ENCODE results near the gene NARS2.

The NARS2 gene

GRCh38 chr11:78446210-78446609, 128.5 kb downstream of the NARS2 start:
- Histone ChIP-seq H3K27ac (ENCODE audit: low read length, poor library complexity, severe bottlenecking) (no peak overlapping the region), H3K4me1 (ENCODE audit: control insufficient read depth, insufficient read depth, low read depth, low read length) (no peaks in the 10 kb centered on the region), H3K36me3 (ENCODE audit: control insufficient read depth in 1 of 2, insufficient read depth in 2 of 2, low read depth in 1 of 2, low read length in 2 of 2) (peaks cover 3 to 10% of the 10 kb centered on the region in 2 experiments), H3K27me3 (ENCODE audit: control insufficient read depth in 1 of 2, insufficient read depth in 1 of 2, low read length in 2 of 2) (no peaks in the 10 kb centered on the region), H3K9me3 (ENCODE audit: control insufficient read depth, low read length) (no peaks in the 10 kb centered on the region), H3K4ac (ENCODE audit: low read depth in 1 of 2, low read length in 2 of 2) (no peak overlapping the region), H2BK15ac (ENCODE audit: low read depth, poor library complexity, severe bottlenecking) (no peak overlapping the region), H3K4me2 (ENCODE audit: low read length, poor library complexity, severe bottlenecking) (no peak overlapping the region), H2BK120ac (ENCODE audit: low read depth, low read length) (no peak overlapping the region), H3K18ac (ENCODE audit: low read depth in 1 of 2, low read length in 2 of 2) (no peak overlapping the region), H3K4me3 (ENCODE audit: insufficient read depth in 1 of 2, low read depth in 1 of 2, low read length in 2 of 2) (no peak overlapping the region), H4K91ac (ENCODE audit: low read length) (no peak overlapping the region), H3K9ac (ENCODE audit: low read length) (no peak overlapping the region), H2BK5ac (ENCODE audit: low read depth, low read length, poor library complexity, severe bottlenecking) (no peak overlapping the region), H2AK5ac (ENCODE audit: low read length, severe bottlenecking) (no peak overlapping the region), H3K79me1 (replicated peaks; ENCODE audit: low read length, poor library complexity, severe bottlenecking) (peaks cover 2% of the 10 kb centered on the region), H3K23ac (ENCODE audit: low read length in 2 of 2) (no peak overlapping the region), H2AFZ (ENCODE audit: low read depth, low read length) (no peak overlapping the region), H2BK12ac (ENCODE audit: low read length in 2 of 2) (no peak overlapping the region), H4K8ac (ENCODE audit: low read length) (no peak overlapping the region), H3K14ac (ENCODE audit: low read length in 2 of 2) (no peak overlapping the region)
- no peak for DNase-seq

GRCh38 chr11:78444726-78445125, 129.9 kb downstream of the NARS2 start:
- Histone ChIP-seq H4K8ac (ENCODE audit: low read length) (no peak overlapping the region), H3K27me3 (ENCODE audit: control insufficient read depth in 1 of 2, insufficient read depth in 1 of 2, low read length in 2 of 2) (no peaks in the 10 kb centered on the region), H2BK12ac (ENCODE audit: low read length in 2 of 2) (no peak overlapping the region), H3K4ac (ENCODE audit: low read depth in 1 of 2, low read length in 2 of 2) (no peak overlapping the region), H2BK5ac (ENCODE audit: low read depth, low read length, poor library complexity, severe bottlenecking) (no peak overlapping the region), H4K91ac (ENCODE audit: low read length) (no peak overlapping the region), H3K4me3 (ENCODE audit: insufficient read depth in 1 of 2, low read depth in 1 of 2, low read length in 2 of 2) (no peak overlapping the region), H3K79me1 (replicated peaks; ENCODE audit: low read length, poor library complexity, severe bottlenecking) (peaks cover 2% of the 10 kb centered on the region), H3K4me1 (ENCODE audit: control insufficient read depth, insufficient read depth, low read depth, low read length) (no peaks in the 10 kb centered on the region), H2BK120ac (ENCODE audit: low read depth, low read length) (no peak overlapping the region), H2BK15ac (ENCODE audit: low read depth, poor library complexity, severe bottlenecking) (no peak overlapping the region), H3K9me3 (ENCODE audit: control insufficient read depth, low read length) (no peaks in the 10 kb centered on the region), H3K14ac (ENCODE audit: low read length in 2 of 2) (no peak overlapping the region), H3K4me2 (ENCODE audit: low read length, poor library complexity, severe bottlenecking) (no peak overlapping the region), H3K36me3 (ENCODE audit: control insufficient read depth in 1 of 2, insufficient read depth in 2 of 2, low read depth in 1 of 2, low read length in 2 of 2) (peaks cover 3 to 10% of the 10 kb centered on the region in 2 experiments), H3K23ac (ENCODE audit: low read length in 2 of 2) (no peak overlapping the region), H3K27ac (ENCODE audit: low read length, poor library complexity, severe bottlenecking) (no peak overlapping the region), H3K9ac (ENCODE audit: low read length) (no peak overlapping the region), H2AFZ (ENCODE audit: low read depth, low read length) (no peak overlapping the region), H2AK5ac (ENCODE audit: low read length, severe bottlenecking) (no peak overlapping the region), H3K18ac (ENCODE audit: low read depth in 1 of 2, low read length in 2 of 2) (no peak overlapping the region)
- 100% methylated on average over 1 of the region's 1 CpG for WGBS
- no peak for DNase-seq

- Histone ChIP-seq H4K8ac (ENCODE audit: low read length) (no peak overlapping the region), H3K18ac (ENCODE audit: low read depth in 1 of 2, low read length in 2 of 2) (no peak overlapping the region), H2BK15ac (ENCODE audit: low read depth, poor library complexity, severe bottlenecking) (no peak overlapping the region), H2AFZ (ENCODE audit: low read depth, low read length) (no peak overlapping the region), H3K9me3 (ENCODE audit: control insufficient read depth, low read length) (no peaks in the 10 kb centered on the region), H3K79me1 (replicated peaks; ENCODE audit: low read length, poor library complexity, severe bottlenecking) (no peaks in the 10 kb centered on the region), H3K23ac (ENCODE audit: low read length in 2 of 2) (no peak overlapping the region), H3K4ac (ENCODE audit: low read depth in 1 of 2, low read length in 2 of 2) (no peak overlapping the region), H3K4me1 (ENCODE audit: control insufficient read depth, insufficient read depth, low read depth, low read length) (no peaks in the 10 kb centered on the region), H2BK120ac (ENCODE audit: low read depth, low read length) (no peak overlapping the region), H3K4me2 (ENCODE audit: low read length, poor library complexity, severe bottlenecking) (no peak overlapping the region), H3K27me3 (ENCODE audit: control insufficient read depth in 1 of 2, insufficient read depth in 1 of 2, low read length in 2 of 2) (no peaks in the 10 kb centered on the region), H3K14ac (ENCODE audit: low read length in 2 of 2) (no peak overlapping the region), H2BK5ac (ENCODE audit: low read depth, low read length, poor library complexity, severe bottlenecking) (no peak overlapping the region), H2AK5ac (ENCODE audit: low read length, severe bottlenecking) (no peak overlapping the region), H3K4me3 (ENCODE audit: insufficient read depth in 1 of 2, low read depth in 1 of 2, low read length in 2 of 2) (no peak overlapping the region), H3K9ac (ENCODE audit: low read length) (no peak overlapping the region), H4K91ac (ENCODE audit: low read length) (no peak overlapping the region), H3K27ac (ENCODE audit: low read length, poor library complexity, severe bottlenecking) (no peak overlapping the region), H2BK12ac (ENCODE audit: low read length in 2 of 2) (no peak overlapping the region), H3K36me3 (ENCODE audit: control insufficient read depth in 1 of 2, insufficient read depth in 2 of 2, low read depth in 1 of 2, low read length in 2 of 2) (peaks cover 6 to 10% of the 10 kb centered on the region in 2 experiments)
- DNase-seq: no peak
- WGBS: no CpG with 5 or more reads among the region's 4 CpGs
Observed at GRCh38 chr11:78441956-78442355, 132.7 kb downstream of the NARS2 start.

- Histone ChIP-seq H3K36me3 (ENCODE audit: control insufficient read depth in 1 of 2, insufficient read depth in 2 of 2, low read depth in 1 of 2, low read length in 2 of 2) (peaks cover 5 to 10% of the 10 kb centered on the region in 2 experiments), H3K4me3 (ENCODE audit: insufficient read depth in 1 of 2, low read depth in 1 of 2, low read length in 2 of 2) (no peak overlapping the region), H2BK120ac (ENCODE audit: low read depth, low read length) (no peak overlapping the region), H4K91ac (ENCODE audit: low read length) (no peak overlapping the region), H2AFZ (ENCODE audit: low read depth, low read length) (no peak overlapping the region), H3K4me2 (ENCODE audit: low read length, poor library complexity, severe bottlenecking) (no peak overlapping the region), H3K4me1 (ENCODE audit: control insufficient read depth, insufficient read depth, low read depth, low read length) (no peaks in the 10 kb centered on the region), H3K27me3 (ENCODE audit: control insufficient read depth in 1 of 2, insufficient read depth in 1 of 2, low read length in 2 of 2) (no peaks in the 10 kb centered on the region), H2AK5ac (ENCODE audit: low read length, severe bottlenecking) (no peak overlapping the region), H2BK15ac (ENCODE audit: low read depth, poor library complexity, severe bottlenecking) (no peak overlapping the region), H3K4ac (ENCODE audit: low read depth in 1 of 2, low read length in 2 of 2) (no peak overlapping the region), H3K23ac (ENCODE audit: low read length in 2 of 2) (no peak overlapping the region), H3K18ac (ENCODE audit: low read depth in 1 of 2, low read length in 2 of 2) (no peak overlapping the region), H2BK5ac (ENCODE audit: low read depth, low read length, poor library complexity, severe bottlenecking) (no peak overlapping the region), H3K79me1 (replicated peaks; ENCODE audit: low read length, poor library complexity, severe bottlenecking) (no peaks in the 10 kb centered on the region), H3K9ac (ENCODE audit: low read length) (no peak overlapping the region), H3K9me3 (ENCODE audit: control insufficient read depth, low read length) (no peaks in the 10 kb centered on the region), H2BK12ac (ENCODE audit: low read length in 2 of 2) (no peak overlapping the region), H3K27ac (ENCODE audit: low read length, poor library complexity, severe bottlenecking) (no peak overlapping the region), H4K8ac (ENCODE audit: low read length) (no peak overlapping the region), H3K14ac (ENCODE audit: low read length in 2 of 2) (no peak overlapping the region)
- no peak for DNase-seq
- WGBS: 75% methylated on average over 4 of the region's 5 CpGs
Observed at GRCh38 chr11:78438298-78438975, 136.2 kb downstream of the NARS2 start.

Data from mesenchymal stem cell (in vitro differentiated cells and primary cell).